DMS79 (cell line): ENCODE results near the gene PTBP3.
A peak's percentile ranks its signal among the peaks of the same experiment; 100 is the strongest.

Experiments
- DNase-seq: peaks from one replicate; lab custom pipeline; 2025; lab: John Stamatoyannopoulos, UW

PTBP3 gene

DNA sequence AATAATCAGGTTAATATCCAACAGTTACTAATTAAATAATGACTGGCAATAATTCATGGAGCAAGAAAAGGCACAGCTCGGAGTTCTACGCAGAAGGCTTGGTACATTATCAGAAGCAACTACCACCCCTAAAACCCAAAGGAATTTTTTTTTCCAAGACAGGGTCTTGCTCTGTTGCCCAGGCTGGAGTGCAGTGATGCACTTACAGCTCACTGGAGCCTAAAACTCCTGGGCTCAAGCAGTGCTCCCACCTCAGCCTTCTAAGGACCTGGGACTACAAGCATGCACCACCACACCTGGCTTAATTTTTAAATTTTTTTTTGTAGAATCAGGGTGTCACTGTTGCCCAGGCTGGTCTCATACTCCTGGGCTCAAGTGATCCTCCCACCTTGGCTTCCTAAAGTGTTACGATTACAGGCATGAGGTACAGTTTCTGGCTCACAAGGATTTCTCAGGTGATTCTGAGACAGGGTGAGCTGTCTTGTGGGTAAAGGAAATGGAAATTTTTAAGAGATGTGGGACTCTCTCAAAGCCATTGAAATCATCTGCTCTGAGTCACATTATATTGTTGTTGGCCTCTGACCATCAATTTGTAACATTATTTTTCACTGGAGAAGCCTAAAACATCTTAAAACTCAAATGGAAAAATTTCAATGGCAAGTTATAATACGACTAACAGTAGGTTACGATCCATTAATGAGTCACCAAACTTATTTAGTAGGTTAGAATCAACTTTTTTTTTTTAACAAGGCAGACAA is 26.8 kb upstream of the PTBP3 start:
- no peak for DNase-seq

DNA sequence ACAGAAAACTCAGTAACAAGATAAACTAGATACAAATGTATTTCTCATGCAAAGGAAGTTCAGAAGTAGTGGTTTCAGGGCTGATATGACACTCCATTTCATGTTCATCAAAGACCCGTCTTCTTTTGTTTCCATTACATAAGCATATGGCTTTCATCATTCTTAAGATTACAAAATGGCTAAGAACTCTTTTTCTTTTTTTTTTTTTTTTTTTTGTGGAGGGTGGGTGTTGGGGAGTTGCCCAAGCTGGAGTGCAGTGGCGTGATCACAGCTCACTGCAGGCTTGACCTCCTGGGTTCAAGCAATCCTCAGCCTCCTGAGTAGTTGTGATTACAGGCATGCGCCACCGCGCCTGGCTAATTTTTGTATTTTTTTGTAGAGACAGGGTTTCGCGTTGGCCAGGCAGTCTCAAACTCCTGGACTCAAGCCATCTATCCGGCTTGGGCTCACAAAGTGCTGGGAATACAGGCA is 22.0 kb upstream of the PTBP3 start:
- DNase-seq, result no peak

DNA sequence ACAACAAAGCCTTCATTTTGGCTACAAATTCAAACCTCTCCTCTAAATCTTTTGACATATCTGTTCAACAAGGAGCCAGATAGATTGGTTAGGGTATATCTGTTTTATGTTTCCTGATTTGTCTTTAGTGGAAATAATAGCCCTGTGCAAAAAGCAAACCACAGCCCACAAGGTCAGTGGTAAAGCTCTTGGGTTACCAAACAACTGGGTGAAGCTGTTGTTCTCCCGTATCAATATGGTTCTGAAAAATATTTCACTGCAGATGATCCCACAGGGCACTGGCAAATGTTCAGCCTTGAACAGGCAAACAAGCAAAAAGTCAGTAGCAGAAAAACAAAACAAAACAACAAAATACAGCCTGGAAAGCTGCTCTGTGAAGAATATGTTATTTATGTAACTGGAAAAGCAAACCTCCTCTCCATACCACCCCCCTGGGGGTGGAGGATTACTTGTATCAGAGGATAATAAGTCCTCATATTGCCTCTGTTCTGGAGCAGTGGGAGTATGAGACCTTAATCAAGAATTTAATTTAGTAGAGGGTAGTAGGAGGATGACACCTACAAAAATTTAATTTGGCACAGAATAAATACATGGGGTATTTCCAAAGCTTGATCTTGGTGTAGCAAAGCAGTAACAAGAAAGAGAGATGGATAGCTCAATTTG is 20.8 kb upstream of the PTBP3 start:
- DNase-seq, result no peak

DNA sequence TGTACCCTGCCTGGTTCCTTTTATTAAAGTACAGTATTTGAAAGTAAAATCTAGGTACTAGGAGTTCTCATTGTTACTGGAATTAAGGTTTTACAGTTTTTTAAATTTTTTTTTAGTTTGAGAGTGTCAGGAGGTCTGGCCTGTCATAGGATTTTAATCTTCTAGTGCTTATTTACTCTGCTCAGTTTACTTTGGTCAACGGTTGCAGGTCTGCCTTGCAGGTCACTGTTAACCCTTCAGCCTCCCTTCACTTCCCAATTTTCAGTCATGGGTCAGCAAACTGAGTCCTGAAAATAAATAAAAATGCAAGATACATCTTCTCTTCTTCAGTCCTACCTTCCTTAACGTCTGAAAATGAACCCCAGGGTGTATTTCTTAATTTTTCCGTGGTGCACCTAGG is 18.8 kb upstream of the PTBP3 start:
- DNase-seq, result no peak

DNA sequence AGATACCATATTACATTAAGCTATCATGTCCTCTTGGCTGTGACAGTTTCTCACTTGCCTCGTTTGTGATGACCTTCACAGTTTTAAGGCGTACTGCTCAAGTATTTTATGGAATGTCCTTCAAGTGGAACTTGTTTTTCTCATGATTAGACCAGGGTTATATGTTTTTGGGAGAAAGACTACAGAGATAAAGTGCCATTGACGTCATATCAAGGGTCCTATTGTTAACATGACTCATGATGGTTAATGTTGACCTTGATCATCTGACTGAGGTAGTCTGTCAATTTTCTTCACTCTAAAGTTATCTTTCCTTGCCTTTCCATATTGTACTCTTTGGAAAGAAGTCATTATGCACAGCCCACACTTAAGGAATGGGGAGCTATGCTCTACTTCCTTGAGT is 17.8 kb upstream of the PTBP3 start:
- DNase-seq, result no peak

DNA sequence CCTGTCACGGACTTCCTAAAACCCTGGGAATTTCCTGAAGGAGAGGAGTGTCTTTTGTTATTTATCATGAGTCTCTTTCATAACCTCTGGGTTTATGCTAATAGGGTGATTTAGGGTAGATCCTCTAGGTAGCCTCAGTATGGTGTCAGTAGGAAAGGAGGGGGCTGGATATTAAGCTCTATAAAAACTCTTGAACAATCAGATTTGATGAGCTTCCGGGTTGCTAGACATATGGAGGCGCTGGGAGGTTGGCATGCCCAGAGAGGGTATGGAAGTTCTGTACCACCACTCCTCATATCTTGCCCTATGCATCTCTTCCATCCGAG is 15.6 kb upstream of the PTBP3 start:
- DNase-seq, result no peak

DNA sequence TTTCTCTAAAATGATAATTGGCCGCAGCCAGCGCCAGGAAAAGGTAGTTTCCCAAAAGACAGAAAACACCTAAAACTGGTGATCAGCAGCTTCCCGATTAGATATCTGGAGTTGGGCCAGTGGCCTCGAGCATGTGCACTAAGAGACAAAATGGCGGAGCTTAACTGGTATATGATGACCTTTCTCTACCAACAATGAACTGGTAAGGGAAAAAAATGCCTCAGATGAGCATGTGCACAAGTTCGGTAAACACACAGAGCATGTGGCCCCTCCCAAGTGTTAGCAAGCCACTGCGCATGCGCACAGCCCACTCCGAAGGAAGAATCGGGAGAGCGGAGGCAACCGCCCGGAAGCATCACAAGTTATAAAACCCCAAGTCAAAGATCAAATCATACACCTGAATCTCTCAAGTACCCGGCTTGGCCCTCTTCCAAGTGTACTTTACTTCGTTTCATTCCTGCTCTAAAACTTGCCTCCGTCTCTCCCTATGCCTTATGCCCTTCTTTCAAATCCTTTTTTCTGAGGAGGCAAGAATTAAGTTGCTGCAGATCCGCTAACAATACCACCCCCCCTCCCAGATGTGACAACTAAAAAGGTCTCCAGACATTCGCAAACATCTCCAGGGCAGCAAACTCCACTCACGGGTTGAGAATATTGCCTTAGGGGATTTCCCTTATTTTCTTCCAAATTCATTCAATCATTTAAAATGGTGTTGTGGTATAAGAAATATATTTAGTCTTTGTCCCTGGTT is 15.0 kb upstream of the PTBP3 start:
- no peak for DNase-seq

DNA sequence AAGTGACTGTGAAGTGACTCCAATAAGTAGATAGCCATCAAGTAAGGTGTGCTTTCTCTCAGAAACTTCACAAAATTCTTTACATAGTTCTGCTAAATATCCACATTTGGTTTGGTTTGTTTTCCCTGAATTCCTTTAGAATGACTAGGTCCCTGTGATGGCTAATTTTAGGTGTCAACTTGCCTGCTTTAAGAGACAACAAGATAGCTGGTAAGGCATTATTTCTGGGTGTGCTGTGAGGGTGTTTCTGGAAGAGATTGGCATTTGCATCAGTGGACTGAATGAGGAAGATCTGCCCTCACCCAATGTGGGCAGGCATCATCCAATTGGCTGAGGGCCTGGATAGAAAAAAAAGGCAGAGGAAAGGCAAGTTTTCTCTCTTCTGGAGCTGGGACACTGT is 8.3 kb upstream of the PTBP3 start:
- no peak for DNase-seq

DNA sequence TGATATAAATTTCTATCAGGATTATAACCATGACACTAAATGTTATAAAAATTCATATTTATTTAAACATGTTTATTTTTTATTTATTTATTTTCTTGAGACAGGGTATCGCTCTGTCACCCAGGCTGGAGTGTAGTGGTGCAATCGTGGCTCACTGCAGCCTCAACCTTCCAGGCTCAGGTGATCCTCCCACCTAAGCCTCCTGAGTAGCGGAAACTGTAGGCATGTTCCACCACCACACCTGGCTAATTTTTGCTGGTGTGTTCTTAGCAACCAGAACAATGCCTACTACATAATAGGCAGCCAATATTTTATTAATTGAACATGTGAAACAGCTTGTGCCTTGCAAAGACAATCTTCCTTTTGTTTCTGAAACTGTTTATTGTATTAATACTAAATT is 6.5 kb upstream of the PTBP3 start:
- no peak for DNase-seq

DNA sequence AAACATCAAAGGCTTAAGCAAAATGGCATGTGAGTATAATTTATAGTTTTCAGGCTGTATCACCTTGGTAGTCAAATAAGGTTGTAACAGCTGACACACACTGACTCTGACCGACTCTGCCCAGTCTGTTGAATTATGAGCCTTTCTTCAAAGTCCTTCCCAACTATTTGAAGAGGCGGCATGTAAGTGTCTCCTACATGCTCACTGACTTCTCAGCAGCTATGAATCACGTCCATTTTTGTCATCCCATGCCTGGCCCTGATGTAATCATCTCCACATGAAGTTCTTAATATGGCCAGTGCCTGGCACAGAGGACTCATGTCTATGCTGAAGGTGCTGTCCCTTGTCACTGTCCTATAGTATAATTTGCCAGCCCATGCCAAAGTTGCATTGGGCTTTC is 5.1 kb upstream of the PTBP3 start:
- DNase-seq, result no peak

DNA sequence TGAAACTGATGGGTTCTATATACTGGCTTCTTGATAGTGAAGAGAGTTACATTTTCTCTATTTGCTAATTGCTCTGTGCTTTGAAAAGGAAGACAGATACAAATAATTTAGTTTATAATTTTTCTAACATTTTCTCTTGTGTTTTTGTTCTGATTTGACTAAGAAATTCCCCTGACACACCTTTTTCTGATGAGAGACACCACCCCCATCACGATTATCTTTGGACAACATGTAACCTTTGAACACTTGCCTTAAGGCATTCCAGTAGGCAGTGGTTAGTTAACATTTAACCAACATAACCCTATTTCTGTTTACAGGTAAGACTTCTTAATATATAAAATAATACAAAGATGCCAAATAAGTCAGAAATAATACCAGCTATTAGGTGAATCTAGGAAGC is 4.1 kb upstream of the PTBP3 start:
- no peak for DNase-seq

DNA sequence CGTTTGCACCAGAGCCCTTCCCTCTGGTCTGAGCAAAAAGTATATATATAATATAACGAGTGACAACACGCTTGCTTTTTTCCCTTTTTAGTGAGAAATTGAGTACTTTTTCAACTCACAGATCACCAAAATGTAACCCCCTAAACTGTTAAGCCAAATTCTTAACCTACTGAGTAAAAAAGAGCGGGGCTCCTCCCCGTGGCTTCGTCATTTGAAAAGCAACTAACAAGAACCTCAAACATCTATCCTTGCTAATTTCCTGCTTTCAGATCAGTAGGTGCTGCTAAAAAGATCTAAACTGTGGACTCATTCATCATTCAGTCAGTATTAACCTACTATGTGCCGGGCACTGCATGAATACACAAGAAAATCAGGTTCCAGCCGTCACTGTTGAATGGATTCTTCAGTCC is 1.0 kb upstream of the PTBP3 start:
- no peak for DNase-seq

DNA sequence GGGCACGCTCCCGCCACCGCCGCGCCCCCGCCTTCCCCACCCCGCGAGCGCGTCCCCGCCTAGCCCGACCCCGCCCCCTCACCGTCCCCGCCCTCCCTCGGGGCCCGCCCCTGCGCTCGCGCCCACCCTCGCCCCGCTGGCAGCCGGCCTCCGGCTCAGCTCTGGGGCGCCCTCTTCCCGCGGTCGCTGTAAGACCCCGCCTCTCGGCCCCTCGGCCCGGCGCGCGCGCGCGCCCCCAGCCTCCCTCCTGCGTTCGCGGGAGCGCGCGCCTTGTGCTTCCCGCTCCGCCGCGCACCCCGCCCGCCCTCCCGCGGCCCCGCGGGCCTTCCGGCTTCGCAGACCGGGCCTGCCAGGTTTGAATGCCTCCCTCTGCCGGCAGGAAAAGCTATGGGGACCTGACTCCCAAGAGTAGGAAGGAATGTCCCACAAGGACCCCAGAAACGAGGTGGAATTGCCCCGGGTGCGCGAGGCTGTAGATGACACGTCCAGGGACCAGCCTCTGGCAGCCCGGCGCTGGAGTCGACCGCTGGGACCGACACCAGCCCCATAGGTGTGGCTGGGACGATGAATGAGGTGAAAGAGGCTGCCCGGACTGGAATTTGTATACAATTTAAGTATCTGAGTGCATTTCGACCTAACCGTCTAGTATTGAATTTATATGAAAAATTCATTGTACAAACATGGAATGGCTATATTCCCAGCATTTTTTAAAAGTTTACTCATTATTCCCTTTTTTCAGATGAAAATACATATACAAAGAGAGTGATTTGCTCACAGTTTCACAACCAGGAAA is 416 bp upstream of the PTBP3 start:
- DNase-seq, result peak; percentile 85

DNA sequence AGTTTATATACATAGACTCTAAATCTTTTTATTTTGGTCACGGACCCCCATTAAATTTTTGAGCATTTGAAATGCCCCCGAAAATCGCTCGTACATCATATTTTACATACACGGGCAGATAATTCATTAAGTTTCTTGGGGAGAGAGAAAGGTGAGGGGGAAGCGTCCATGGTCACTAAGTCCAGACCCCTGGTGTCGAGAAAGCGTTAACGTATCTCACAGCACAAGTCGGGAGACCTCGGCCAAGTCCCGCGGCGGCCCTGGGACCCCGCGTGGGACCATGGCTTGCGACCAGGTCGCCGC is 794 bp downstream of the PTBP3 start:
- DNase-seq, result no peak

DNA sequence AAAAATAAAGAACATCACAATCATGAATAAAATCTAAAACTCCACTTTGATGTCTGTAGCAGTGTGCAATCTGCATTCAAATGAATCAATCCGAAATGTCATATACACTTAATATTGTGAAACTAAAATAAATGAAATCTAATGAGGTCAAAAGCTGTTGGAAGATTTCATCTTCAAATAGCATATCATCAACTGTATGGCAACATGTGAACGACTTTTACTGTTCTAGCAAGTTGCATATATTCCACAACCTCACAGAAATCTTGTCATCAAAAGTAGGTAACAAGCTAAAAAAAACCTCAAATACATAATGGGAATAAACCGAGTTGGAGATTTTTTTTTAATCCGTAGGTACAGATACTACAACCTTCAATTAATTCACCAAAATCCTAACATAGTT is 1.2 kb downstream of the PTBP3 start:
- no peak for DNase-seq

DNA sequence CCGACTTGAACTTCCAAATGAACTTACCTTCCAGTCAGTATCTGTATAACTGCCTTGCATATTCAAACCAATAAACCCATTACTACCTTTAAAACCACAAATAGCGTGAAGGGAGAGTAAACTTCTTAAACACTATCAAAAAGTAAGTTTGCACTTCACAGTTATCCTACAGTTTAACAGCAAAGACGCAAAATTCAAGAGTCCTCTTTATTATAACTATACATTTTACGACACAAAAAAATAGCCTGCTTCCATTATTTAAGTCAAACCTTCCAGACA is 1.8 kb downstream of the PTBP3 start:
- no peak for DNase-seq

DNA sequence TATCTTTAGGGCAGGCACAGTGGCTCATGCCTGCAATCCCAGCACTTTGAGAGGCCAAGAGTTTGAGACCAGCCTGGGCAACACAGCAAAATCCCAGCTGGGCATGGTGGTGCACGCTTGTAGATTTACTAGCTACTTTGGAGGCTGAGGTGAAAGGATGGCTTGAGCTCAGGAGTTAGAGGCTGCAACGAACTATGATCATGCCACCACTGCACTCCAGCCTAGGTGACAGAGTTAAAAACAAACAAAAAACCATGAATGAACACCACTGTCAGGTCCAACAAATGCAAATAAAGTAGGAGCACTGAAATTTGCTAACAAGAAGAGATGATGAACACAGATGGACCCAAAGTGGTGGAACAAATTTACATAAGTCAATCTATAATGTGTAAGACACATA is 4.9 kb downstream of the PTBP3 start:
- DNase-seq, result no peak

DNA sequence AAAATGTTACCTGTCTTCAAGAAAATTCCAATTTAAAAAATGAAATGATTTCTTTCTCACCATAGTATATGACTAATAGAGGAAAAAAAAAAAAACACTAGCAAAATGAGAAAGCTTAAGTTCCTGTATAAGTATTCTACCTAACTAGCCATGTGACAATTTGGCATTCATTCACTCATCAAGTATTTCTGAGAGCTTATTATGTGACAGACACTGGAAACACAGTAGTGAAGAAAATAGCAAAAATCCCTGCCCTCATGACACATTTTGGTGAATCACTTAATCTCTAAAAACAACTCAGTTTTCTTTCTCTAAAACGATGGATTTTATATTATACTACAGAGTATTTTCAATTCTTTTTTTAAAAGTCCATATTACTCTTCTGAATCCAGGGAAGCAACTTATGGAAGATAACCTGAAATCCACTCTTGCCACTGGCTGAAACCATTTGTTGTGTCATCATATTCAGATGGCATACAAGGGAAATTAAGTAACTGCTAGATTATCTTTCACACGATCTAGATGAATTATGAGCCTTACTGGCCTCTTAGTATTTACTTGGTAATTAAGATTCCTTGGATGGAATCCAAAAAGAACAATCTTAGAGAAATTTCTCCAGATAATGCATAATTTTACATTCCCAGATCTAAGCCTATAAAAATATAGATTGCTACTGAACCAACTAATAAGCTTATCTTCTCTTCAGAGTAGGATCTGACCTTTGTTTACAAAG is 5.5 kb downstream of the PTBP3 start:
- DNase-seq, result no peak

DNA sequence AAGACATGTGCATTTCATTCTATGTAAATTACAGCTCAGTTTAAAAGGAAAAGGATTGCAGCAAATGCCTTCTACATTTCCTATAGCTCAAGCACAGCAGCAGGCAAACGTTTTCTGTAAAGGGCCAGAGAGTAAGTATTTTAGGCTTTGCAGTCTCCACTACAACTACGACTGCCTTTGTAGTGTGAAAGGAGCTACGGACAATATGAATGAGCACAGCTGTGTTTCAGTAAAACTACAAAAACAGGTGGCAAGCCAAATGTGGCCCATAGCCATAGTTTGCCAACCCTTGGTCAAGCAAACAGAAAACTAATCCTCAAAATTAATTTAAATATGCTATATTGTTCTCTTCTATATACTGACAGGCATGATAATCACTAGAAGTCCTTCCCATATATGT is 7.2 kb downstream of the PTBP3 start:
- no peak for DNase-seq

DNA sequence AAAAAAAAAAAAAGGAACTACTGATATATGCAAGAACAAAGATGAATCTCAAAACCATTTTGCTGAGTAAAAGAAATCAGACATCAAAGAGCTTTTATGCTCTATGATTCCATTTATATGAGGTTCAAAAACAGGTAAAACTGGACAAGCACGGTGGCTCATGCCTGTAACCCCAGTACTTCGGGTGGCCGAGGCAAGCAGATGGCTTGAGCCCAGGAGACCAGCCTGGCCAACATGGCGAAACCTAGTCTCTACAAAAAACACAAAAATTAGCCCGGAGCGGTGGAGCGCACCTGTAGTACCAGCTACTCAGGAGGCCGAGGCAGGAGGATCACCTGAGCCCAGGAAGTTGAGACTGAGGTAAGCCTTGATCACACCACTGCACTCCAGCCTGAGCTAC is 7.8 kb downstream of the PTBP3 start:
- no peak for DNase-seq

DNA sequence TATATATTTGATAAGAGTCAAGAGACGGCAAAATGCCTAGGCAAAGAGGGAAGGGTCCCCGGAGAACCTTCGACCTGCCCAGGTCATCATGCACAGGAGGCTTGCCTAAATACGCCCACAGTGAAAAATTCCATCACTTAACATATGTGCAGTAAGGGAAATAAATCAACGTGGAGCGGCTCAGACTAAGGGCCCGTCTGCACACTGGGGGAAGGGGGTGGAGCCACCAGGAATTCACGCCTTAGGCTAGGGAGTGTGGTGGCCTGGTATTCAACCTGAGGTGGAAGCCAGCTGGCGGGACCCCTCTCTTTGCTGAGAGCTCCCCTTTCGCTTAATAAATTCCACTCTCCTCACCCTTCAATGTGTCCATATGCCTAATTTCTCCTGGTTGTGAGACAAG is 8.3 kb downstream of the PTBP3 start:
- no peak for DNase-seq

DNA sequence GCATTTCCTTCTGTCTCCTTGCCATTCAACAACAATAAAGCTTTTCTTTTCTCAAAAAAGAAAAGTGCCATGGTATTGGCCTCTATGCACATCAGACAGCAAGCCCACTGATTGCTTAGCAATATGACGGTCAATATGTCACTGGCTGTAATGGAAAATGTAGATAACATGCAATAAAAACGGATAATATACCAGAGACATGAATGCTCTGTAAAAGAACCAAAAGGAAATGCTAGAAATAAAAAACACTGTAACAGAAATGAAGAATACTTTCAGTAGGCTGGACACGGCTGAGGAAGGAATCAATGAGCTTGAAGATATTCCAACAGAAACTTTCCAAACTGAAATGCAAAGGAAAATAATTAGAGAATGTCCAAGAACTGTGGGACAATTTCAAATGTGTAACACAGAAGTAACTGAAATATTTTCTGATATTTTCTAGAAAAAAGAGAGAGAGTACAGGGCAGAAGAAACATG is 10.0 kb downstream of the PTBP3 start:
- DNase-seq, result no peak
